ENCODE data around the gene ADK.

GRCh38 chr10:74690393-74690792, 539.4 kb downstream of the ADK start:
- TF ChIP-seq CTCF (conservative IDR thresholded peaks at IDR 0.05; ENCODE audit: low read length), result no peak
- no peak for TF ChIP-seq EZH2phosphoT487 (IDR thresholded peaks at IDR 0.05; ENCODE audit: borderline replicate concordance)

All from Loucy (cell line).